T-helper 17 cell (primary cell): Measurements from ENCODE around the gene CATSPERB. TPM values are rescaled to one million over a fixed set of nuclear protein-coding genes. Genes with fewer than 3 reads are reported as not detected.
A peak's percentile ranks its signal among the peaks of the same experiment; 100 is the strongest.
"Not testable (repeated sequence)": the region's sequence is repeated elsewhere in the genome, so short reads cannot be mapped to it uniquely, and the experiment has no call there.

Experiments used
- ATAC-seq: fragments of 150-1000 bp; cut with Tn5 transposase; 2 replicates; pipeline ENCODE4 v1.10.0; 2021; ENCODE audit warnings: mild to moderate bottlenecking, moderate library complexity
- DNase-seq, 3 donors: peaks; one replicate each; pipeline versions ENCODE4 v3.0.0 to v3.0.0-alpha.2; 2020 to 2021
- H3K9me3 ChIP-seq: one replicate; pipeline ENCODE4 v1.7.0; 2013; ENCODE audit warnings: low read length, mild to moderate bottlenecking; ENCODE audit not compliant: control insufficient read depth, poor library complexity, severe bottlenecking
- H3K27ac Mint-ChIP-seq: one replicate; pipeline ENCODE4 v1.8.0; 2022; ENCODE audit warnings: mild to moderate bottlenecking, moderate library complexity, mixed read lengths
- H3K27me3 Mint-ChIP-seq: one replicate; pipeline ENCODE4 v1.8.0; 2022; ENCODE audit warnings: mixed read lengths
- H3K36me3 Mint-ChIP-seq: one replicate; pipeline ENCODE4 v1.8.0; 2022; ENCODE audit warnings: low read depth, mixed read lengths
- H3K4me1 Mint-ChIP-seq: one replicate; pipeline ENCODE4 v1.8.0; 2022; ENCODE audit warnings: mild to moderate bottlenecking, mixed read lengths
- H3K4me3 Mint-ChIP-seq: one replicate; pipeline ENCODE4 v1.8.0; 2022; ENCODE audit warnings: mild to moderate bottlenecking, moderate library complexity, mixed read lengths
- total RNA-seq, 4 donors: library from RNA in 2 of 4; stranded (reverse) in 2 of 4; gene quantifications; one replicate each; pipeline ENCODE4 v1.2.3 and lab custom pipeline; 2022 to 2026

Gene CATSPERB
- total RNA-seq, 2 donors from 2014 or later: 2.2 to 4.1 TPM

GRCh38 chr14:91575469-91576208 lies 156.2 kb downstream of the CATSPERB start:
- Mint-ChIP-seq H3K4me3 (no peak overlapping the region), H3K4me1 (peaks cover 13% of the 10 kb centered on the region), H3K36me3 (no peaks in the 10 kb centered on the region), H3K27me3 (peaks cover 16% of the 10 kb centered on the region), H3K27ac (no peak overlapping the region)
- DNase-seq (no peak), ATAC-seq (no peak)
- H3K9me3 ChIP-seq: no peaks in the 10 kb centered on the region

- peak; percentile 90 for ATAC-seq
- peaks cover 2% of the 10 kb centered on the region for H3K36me3 Mint-ChIP-seq
Measured at GRCh38 chr14:91573894-91574837, 157.7 kb downstream of the CATSPERB start.

GRCh38 chr14:91573528-91573893 lies 158.4 kb downstream of the CATSPERB start:
- peak overlapping the region; percentile 74 for H3K27ac Mint-ChIP-seq

More at GRCh38 chr14:91573894-91574837, 157.7 kb downstream of the CATSPERB start:
- Mint-ChIP-seq H3K27me3 (peaks cover 14% of the 10 kb centered on the region), H3K27ac (peak overlapping the region; percentile 74), H3K4me1 (peaks cover 13% of the 10 kb centered on the region), H3K4me3 (peak overlapping the region; percentile 87)
- peak; percentile 43 to 51 (median 50) for DNase-seq
- no peaks in the 10 kb centered on the region for H3K9me3 ChIP-seq

GRCh38 chr14:91570021-91570420 lies 161.9 kb downstream of the CATSPERB start:
- DNase-seq (no peak), ATAC-seq (no peak)
- Mint-ChIP-seq H3K36me3 (peaks cover 2% of the 10 kb centered on the region), H3K27ac (no peak overlapping the region), H3K4me1 (peaks cover 11% of the 10 kb centered on the region), H3K27me3 (peaks cover 14% of the 10 kb centered on the region), H3K4me3 (no peak overlapping the region)
- H3K9me3 ChIP-seq: no peaks in the 10 kb centered on the region

More at GRCh38 chr14:91573528-91573893, 158.4 kb downstream of the CATSPERB start:
- DNase-seq (no peak), ATAC-seq (no peak)
- no peaks in the 10 kb centered on the region for H3K9me3 ChIP-seq
- H3K4me1 Mint-ChIP-seq: peaks cover 13% of the 10 kb centered on the region
- peaks cover 14% of the 10 kb centered on the region for H3K27me3 Mint-ChIP-seq
- peaks cover 2% of the 10 kb centered on the region for H3K36me3 Mint-ChIP-seq
- H3K4me3 Mint-ChIP-seq: peak overlapping the region; percentile 87

GRCh38 chr14:91569301-91569700 lies 162.6 kb downstream of the CATSPERB start:
- Mint-ChIP-seq H3K36me3 (peaks cover 2% of the 10 kb centered on the region), H3K27ac (no peak overlapping the region), H3K27me3 (peaks cover 7% of the 10 kb centered on the region), H3K4me1 (peaks cover 7% of the 10 kb centered on the region), H3K4me3 (no peak overlapping the region)
- H3K9me3 ChIP-seq: no peaks in the 10 kb centered on the region
- DNase-seq (no peak), ATAC-seq (no peak)

- no peaks in the 10 kb centered on the region for H3K9me3 ChIP-seq
- peaks cover 2% of the 10 kb centered on the region for H3K36me3 Mint-ChIP-seq
- H3K4me3 Mint-ChIP-seq: no peak overlapping the region
- peaks cover 5% of the 10 kb centered on the region for H3K27me3 Mint-ChIP-seq
- ATAC-seq (no peak), DNase-seq (no peak)
- peaks cover 3% of the 10 kb centered on the region for H3K4me1 Mint-ChIP-seq
- H3K27ac Mint-ChIP-seq: no peak overlapping the region
Measured at GRCh38 chr14:91568626-91569025, 163.3 kb downstream of the CATSPERB start.

- not testable (repeated sequence) for DNase-seq, H3K27ac Mint-ChIP-seq, ATAC-seq, H3K4me3 Mint-ChIP-seq, H3K36me3 Mint-ChIP-seq, H3K4me1 Mint-ChIP-seq, H3K27me3 Mint-ChIP-seq, H3K9me3 ChIP-seq
Measured at GRCh38 chr14:91567827-91568226, 164.1 kb downstream of the CATSPERB start.

- H3K27ac Mint-ChIP-seq: no peak overlapping the region
- ATAC-seq: no peak
- H3K9me3 ChIP-seq: no peaks in the 10 kb centered on the region
- DNase-seq: no peak
- H3K4me3 Mint-ChIP-seq: no peak overlapping the region
- no peaks in the 10 kb centered on the region for H3K4me1 Mint-ChIP-seq
- H3K36me3 Mint-ChIP-seq: peaks cover 5% of the 10 kb centered on the region
- H3K27me3 Mint-ChIP-seq: peaks cover 11% of the 10 kb centered on the region
Measured at GRCh38 chr14:91555531-91555930, 176.4 kb downstream of the CATSPERB start.

GRCh38 chr14:91554535-91555332 lies 177.2 kb downstream of the CATSPERB start:
- peaks cover 5% of the 10 kb centered on the region for H3K36me3 Mint-ChIP-seq
- DNase-seq: no peak
- H3K9me3 ChIP-seq: no peaks in the 10 kb centered on the region
- H3K4me3 Mint-ChIP-seq: no peak overlapping the region
- no peaks in the 10 kb centered on the region for H3K4me1 Mint-ChIP-seq
- no peak overlapping the region for H3K27ac Mint-ChIP-seq
- peaks cover 11% of the 10 kb centered on the region for H3K27me3 Mint-ChIP-seq
- ATAC-seq: no peak

- Mint-ChIP-seq H3K4me1 (peaks cover 2% of the 10 kb centered on the region), H3K27me3 (peaks cover 17% of the 10 kb centered on the region), H3K36me3 (no peaks in the 10 kb centered on the region), H3K27ac (no peak overlapping the region), H3K4me3 (no peak overlapping the region)
- no peaks in the 10 kb centered on the region for H3K9me3 ChIP-seq
- ATAC-seq (no peak), DNase-seq (no peak)
Measured at GRCh38 chr14:91548108-91548507, 183.8 kb downstream of the CATSPERB start.

- H3K27ac Mint-ChIP-seq: no peak overlapping the region
- peaks cover 17% of the 10 kb centered on the region for H3K27me3 Mint-ChIP-seq
- no peak overlapping the region for H3K4me3 Mint-ChIP-seq
- ATAC-seq: no peak
- H3K9me3 ChIP-seq: no peaks in the 10 kb centered on the region
- peaks cover 2% of the 10 kb centered on the region for H3K4me1 Mint-ChIP-seq
- H3K36me3 Mint-ChIP-seq: no peaks in the 10 kb centered on the region
- no peak for DNase-seq
Measured at GRCh38 chr14:91545946-91546716, 185.8 kb downstream of the CATSPERB start.

GRCh38 chr14:91545204-91545603 lies 186.7 kb downstream of the CATSPERB start:
- Mint-ChIP-seq H3K4me3 (no peak overlapping the region), H3K36me3 (no peaks in the 10 kb centered on the region), H3K27ac (no peak overlapping the region), H3K27me3 (peaks cover 17% of the 10 kb centered on the region), H3K4me1 (peaks cover 2% of the 10 kb centered on the region)
- no peak for ATAC-seq
- DNase-seq: no peak
- no peaks in the 10 kb centered on the region for H3K9me3 ChIP-seq
